22Rv1 (cell line): ENCODE data around the gene SGCD.

Experiments used
- CTCF ChIP-seq: fragments of 450-650 bp; IDR thresholded peaks from 2 replicates; pipeline ENCODE4 v1.5.1; 2017; ENCODE audit warnings: mild to moderate bottlenecking
- ZFX ChIP-seq: fragments of 450-650 bp; IDR thresholded peaks from 2 replicates; pipeline ENCODE4 v1.6.1; 2017; ENCODE audit warnings: antibody characterized with exemption, borderline replicate concordance

- TF ChIP-seq CTCF (no peak), ZFX (no peak)
Observed at GRCh38 chr5:156753846-156754245, 426.9 kb downstream of the SGCD start.
